Measurements from ENCODE around the gene CRYBA2. TPM values are rescaled to one million over a fixed set of nuclear protein-coding genes. Genes with fewer than 3 reads are reported as not detected.
A peak's percentile ranks its signal among the peaks of the same experiment; 100 is the strongest.

The CRYBA2 gene
- total and polyA plus RNA-seq, 3 donors from 2014 or later = 0.56 to 2.9 (median 2.7) TPM

DNA sequence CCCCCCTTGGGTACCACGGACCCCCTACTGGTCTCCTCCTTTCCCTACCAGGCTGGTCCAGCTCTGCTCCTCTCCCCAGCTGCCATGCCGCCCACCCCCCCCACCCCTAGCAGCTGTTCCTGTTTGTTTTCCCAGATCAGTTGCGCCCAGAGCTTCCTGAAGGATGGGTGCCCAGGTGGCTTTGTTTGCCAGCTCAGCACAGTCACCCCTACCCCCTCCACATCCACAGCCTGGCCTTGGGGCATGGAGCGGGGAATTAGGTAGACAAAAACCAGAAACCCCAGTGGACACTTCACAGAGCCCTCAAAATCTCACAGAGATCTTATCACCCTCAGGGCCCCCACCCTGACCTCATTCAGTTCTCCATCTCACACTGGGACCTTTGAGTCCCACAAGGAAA, 3.7 kb upstream of the CRYBA2 start:
- H3K27ac ChIP-seq = no peak overlapping the region
- H3K36me3 ChIP-seq (ENCODE audit: low read depth, missing control alignments) = no peaks in the 10 kb centered on the region
- H3K4me3 ChIP-seq = no peak overlapping the region
- H3K9me3 ChIP-seq = no peaks in the 10 kb centered on the region
- no peak for DNase-seq
- no peaks in the 10 kb centered on the region for H3K27me3 ChIP-seq
- peaks cover 18% of the 10 kb centered on the region for H3K4me1 ChIP-seq
- intact Hi-C loops (cut with DNase I; ENCODE audit: low total_unique reads) = no loop called here
- TF ChIP-seq POLR2A (IDR thresholded peaks at IDR 0.05) = no peak
- TF ChIP-seq, protein P1, sequence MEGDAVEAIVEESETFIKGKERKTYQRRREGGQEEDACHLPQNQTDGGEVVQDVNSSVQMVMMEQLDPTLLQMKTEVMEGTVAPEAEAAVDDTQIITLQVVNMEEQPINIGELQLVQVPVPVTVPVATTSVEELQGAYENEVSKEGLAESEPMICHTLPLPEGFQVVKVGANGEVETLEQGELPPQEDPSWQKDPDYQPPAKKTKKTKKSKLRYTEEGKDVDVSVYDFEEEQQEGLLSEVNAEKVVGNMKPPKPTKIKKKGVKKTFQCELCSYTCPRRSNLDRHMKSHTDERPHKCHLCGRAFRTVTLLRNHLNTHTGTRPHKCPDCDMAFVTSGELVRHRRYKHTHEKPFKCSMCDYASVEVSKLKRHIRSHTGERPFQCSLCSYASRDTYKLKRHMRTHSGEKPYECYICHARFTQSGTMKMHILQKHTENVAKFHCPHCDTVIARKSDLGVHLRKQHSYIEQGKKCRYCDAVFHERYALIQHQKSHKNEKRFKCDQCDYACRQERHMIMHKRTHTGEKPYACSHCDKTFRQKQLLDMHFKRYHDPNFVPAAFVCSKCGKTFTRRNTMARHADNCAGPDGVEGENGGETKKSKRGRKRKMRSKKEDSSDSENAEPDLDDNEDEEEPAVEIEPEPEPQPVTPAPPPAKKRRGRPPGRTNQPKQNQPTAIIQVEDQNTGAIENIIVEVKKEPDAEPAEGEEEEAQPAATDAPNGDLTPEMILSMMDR (IDR thresholded peaks at IDR 0.05) = no peak
- WGBS, 2 donors = 63 to 71% methylated on average over 4 of the region's 4 CpGs

DNA sequence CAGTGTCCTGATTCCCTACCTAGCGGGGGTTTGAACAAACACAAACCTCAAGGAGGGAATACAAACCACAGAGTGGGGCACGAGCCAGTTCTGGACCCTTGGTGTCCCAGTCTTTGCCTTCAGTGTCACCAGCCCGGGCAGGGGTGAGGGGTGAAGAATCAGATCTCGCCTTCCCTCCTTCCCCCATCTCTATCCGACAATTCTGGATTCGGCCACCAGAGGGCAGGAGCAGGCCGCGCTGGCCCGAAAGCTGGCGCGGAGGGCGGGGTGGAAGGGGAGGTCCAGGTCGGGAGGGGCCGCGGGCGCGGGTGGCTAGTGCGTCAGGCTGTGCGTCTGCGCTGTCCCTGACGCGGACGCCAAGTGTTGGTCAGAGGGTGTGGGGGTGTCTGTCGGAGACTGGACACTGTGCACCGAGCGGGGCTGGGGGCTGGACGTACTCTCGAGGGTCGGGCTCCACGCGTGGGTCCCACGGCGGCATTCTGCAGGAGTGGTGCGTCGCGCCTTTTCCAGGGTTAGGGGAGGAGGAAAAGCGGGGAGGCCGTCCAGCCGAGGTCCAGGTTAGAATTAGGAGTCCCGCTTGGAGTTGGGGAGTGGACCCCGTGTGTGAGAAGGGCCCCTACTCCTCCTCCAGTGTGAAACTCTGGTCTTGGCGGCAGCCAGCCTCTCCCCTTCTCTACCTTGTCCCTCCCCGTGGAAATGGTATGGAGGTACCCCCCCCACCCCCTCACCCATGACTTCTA, 2.9 kb upstream of the CRYBA2 start:
- no peaks in the 10 kb centered on the region for H3K9me3 ChIP-seq
- H3K36me3 ChIP-seq (ENCODE audit: low read depth, missing control alignments) = no peaks in the 10 kb centered on the region
- H3K27ac ChIP-seq = peak overlapping the region in 1 of 2 donors; percentile 10
- TF ChIP-seq POLR2A (IDR thresholded peaks at IDR 0.05) = no peak
- TF ChIP-seq, protein P1 (IDR thresholded peaks at IDR 0.05) = peak; percentile 84 to 92 (median 85)
- peaks cover 15% of the 10 kb centered on the region for H3K4me1 ChIP-seq
- 1 to 4% methylated on average over 17 to 43 of the region's 43 CpGs for WGBS, 2 donors
- intact Hi-C loops (cut with DNase I; ENCODE audit: low total_unique reads) = no loop called here
- peak overlapping the region; percentile 24 to 48 for H3K4me3 ChIP-seq
- H3K27me3 ChIP-seq = no peaks in the 10 kb centered on the region
- DNase-seq = peak; percentile 90

DNA sequence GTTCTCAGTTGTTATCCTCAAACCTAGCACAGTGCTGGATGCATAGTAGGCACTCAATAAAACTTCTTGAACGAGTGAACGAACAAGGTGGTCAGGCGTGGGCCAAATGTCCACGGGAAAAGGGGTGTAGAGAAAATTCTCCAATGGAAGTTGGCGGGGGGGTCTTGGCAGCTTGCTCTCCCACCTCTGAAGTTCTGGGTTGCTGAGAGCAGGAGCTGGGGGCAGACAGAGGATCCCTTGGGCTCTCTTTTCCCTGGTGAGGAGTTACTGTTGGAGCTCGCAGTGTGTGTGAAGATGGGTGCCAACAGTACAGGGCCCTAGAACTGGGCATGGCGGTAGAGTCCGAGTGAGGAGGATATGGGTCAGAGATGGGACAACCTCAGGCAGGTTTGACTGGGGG, 2.3 kb upstream of the CRYBA2 start:
- Histone ChIP-seq H3K27ac (no peak overlapping the region), H3K27me3 (no peaks in the 10 kb centered on the region), H3K9me3 (no peaks in the 10 kb centered on the region), H3K36me3 (ENCODE audit: low read depth, missing control alignments) (no peaks in the 10 kb centered on the region), H3K4me3 (no peak overlapping the region), H3K4me1 (peaks cover 15% of the 10 kb centered on the region)
- intact Hi-C loops (cut with DNase I; ENCODE audit: low total_unique reads) = no loop called here
- DNase-seq = no peak
- TF ChIP-seq, protein P1 (IDR thresholded peaks at IDR 0.05) = no peak
- no peak for TF ChIP-seq POLR2A (IDR thresholded peaks at IDR 0.05)
- 28 to 34% methylated on average over 8 of the region's 8 CpGs for WGBS, 2 donors

DNA sequence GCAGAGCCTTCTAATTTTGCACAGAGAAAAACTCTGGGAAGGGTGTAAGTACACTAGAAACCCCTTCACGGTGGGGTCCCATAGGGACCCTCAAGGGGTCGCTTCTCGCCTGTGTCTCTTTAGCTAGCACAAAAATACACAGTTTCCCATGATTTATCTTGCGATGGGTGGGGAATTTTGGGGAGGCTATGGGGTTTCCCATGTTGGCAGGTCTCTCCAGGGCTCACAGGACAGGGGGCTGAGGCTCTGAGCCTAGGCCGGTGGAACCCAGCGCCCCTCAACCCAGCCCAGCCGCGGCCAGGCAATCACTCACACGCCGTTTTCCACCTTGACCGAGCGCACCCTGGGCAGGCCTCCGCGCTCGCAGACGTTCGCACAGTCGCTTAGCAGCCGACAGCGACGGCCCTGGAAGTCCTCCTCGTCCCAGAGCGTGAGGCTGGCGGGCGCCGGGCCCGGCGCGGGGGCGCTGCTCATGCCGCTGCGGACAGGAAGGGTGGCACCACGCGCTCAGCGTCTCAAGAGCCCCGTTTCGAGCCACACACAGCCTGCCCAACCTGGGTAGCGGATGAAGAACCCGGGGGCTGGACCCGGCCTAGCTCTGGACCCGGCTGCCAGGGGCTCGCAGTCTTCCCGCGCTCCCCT, 398 bp downstream of the CRYBA2 start:
- Histone ChIP-seq H3K9me3 (no peaks in the 10 kb centered on the region), H3K36me3 (ENCODE audit: low read depth, missing control alignments) (no peaks in the 10 kb centered on the region), H3K4me1 (peaks cover 15% of the 10 kb centered on the region), H3K27me3 (no peaks in the 10 kb centered on the region), H3K4me3 (peak overlapping the region; percentile 4 to 38), H3K27ac (no peak overlapping the region)
- intact Hi-C loops (cut with DNase I; ENCODE audit: low total_unique reads) = no loop called here
- WGBS, 2 donors = 1% methylated on average over 8 to 29 of the region's 44 CpGs
- DNase-seq = no peak
- TF ChIP-seq, protein P1 (IDR thresholded peaks at IDR 0.05) = no peak
- TF ChIP-seq POLR2A (IDR thresholded peaks at IDR 0.05) = no peak
